ENCODE results near the gene TUBB6. TPM values are rescaled to one million over a fixed set of nuclear protein-coding genes. Genes with fewer than 3 reads are reported as not detected.
A peak's percentile ranks its signal among the peaks of the same experiment; 100 is the strongest.

Gene TUBB6
- total RNA-seq, 2 donors from 2014 or later: 3.7 to 7.3 TPM

DNA sequence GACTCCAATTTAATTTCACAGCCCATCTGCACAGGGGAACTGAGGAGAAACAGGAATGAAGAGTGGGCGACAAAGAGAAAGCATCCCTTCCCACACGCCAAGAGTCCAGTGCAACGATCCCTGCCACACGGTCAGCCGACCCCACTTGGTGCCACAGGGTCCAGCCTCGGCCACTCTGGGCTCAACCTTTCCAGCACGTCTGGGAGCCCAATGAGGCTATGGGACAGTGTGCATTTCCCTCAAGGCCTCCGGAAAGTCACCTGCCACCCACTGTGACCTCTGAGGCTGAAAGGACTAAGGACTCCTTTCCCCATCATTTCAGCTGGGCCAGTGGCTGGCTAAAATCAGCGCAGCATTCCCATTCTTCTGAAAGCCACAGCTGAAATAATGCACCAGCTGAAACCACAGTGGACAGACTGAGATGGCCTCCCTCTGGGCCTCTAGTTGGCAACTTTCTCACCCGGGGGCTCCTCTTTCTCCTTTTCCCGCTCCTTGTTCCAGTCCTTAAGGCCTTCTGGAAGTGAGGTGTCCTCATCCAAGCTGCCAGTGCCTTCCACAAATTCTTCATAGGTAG lies 21.2 kb downstream of the TUBB6 start:
- ATAC-seq (no peak), DNase-seq (ENCODE audit: low spot score) (no peak)
- Mint-ChIP-seq H3K9me3 (no peaks in the 10 kb centered on the region), H3K36me3 (peaks cover 6% of the 10 kb centered on the region), H3K4me1 (ENCODE audit: low read depth in 2 of 2) (peaks cover 5% of the 10 kb centered on the region in 2 donors), H3K27ac (no peak overlapping the region), H3K27me3 (no peaks in the 10 kb centered on the region), H3K4me3 (no peak overlapping the region)

DNA sequence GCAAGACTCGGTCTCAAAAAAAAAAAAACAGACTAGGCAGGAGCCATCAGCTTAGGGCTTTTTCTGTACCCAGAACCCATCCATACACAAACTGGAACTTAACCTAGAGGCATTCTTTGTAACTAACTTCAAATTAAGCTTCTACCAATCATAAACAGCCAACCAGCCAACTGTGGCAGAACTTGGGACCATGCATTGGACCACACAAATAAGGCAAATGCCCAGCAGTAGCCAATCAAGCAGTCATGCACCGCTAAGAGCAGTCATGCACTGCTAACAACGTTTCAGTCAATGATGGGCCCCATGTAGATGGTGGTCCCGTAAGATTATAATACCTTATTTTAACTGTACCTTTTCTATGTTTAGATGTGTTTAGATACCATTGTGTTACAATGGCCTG lies 22.7 kb downstream of the TUBB6 start:
- Mint-ChIP-seq H3K4me1 (ENCODE audit: low read depth in 2 of 2) (peaks cover 5% of the 10 kb centered on the region in 2 donors), H3K4me3 (no peak overlapping the region), H3K27ac (no peak overlapping the region), H3K27me3 (no peaks in the 10 kb centered on the region), H3K9me3 (no peaks in the 10 kb centered on the region), H3K36me3 (peaks cover 17% of the 10 kb centered on the region)
- ATAC-seq (no peak), DNase-seq (ENCODE audit: low spot score) (no peak)

DNA sequence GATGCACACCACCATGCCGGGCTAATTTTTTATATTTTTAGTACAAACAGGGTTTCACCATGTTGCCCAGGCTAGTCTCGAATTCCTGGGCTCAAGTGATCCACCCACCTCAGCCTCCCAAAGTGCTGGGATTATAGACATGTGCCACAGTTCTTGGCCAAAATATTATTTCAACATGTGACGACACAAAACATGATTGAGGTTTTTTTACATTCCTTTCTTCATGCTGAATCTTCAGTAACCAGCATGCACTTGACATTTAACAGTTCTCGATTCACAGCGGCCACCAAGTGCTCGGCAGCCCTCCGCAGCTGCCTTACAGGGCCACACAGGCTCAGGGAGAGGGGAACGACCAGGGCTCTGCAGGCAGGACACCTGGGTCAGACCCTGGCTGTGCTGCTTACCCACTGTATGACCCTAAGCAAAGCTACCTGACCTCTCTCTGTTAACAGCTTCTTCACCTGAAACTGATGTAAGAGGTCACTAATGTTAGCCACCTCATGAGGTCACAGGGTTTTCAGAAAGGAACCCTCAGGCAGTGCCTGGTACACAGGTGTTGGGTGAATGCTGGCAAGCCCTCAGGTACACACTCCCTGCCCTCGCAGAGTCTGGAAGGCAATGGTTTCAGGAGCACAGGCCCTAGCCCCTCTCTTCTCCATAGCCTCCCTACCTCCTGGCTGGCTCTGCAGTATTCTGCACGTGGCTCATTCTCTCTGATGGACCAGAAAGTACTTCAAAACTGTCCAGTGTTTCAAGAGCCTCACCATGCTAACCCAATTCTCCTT lies 25.7 kb downstream of the TUBB6 start:
- no peaks in the 10 kb centered on the region for H3K4me1 Mint-ChIP-seq (ENCODE audit: low read depth in 2 of 2)
- ATAC-seq: peak in 1 of 2 donors; percentile 52

DNA sequence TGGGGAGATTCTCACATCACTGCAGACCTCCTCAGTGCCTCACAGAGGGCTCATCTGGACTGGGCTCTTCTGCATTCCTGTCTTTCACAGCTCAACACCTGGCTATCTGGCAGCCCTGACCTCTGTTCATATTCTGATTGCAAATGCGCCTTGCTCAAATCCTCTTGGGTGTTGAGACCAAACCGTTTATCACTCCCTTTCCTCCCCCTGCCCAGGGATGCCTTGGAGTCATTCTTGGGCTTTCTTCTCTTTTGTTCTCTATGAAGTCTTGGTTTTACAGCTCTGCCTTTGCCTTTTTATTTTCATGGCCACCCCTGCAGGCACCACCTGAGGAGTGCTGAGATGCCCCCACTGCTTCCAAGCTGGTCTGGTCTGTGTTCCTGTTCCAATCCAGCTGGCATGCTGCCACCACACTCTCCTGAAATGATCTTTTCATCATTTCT lies 26.3 kb downstream of the TUBB6 start:
- H3K9me3 Mint-ChIP-seq: no peaks in the 10 kb centered on the region
- peak in 1 of 2 donors; percentile 32 for ATAC-seq
- H3K27ac Mint-ChIP-seq: no peak overlapping the region
- DNase-seq (ENCODE audit: low spot score): no peak
- peaks cover 23% of the 10 kb centered on the region for H3K36me3 Mint-ChIP-seq
- no peaks in the 10 kb centered on the region for H3K27me3 Mint-ChIP-seq
- H3K4me3 Mint-ChIP-seq: no peak overlapping the region
- H3K4me1 Mint-ChIP-seq (ENCODE audit: low read depth in 2 of 2): no peaks in the 10 kb centered on the region

More for the DNA sequence above, 25.7 kb downstream of the TUBB6 start:
- H3K4me3 Mint-ChIP-seq: no peak overlapping the region
- peaks cover 24% of the 10 kb centered on the region for H3K36me3 Mint-ChIP-seq
- H3K27me3 Mint-ChIP-seq: no peaks in the 10 kb centered on the region
- DNase-seq (ENCODE audit: low spot score): no peak
- H3K27ac Mint-ChIP-seq: no peak overlapping the region
- no peaks in the 10 kb centered on the region for H3K9me3 Mint-ChIP-seq

DNA sequence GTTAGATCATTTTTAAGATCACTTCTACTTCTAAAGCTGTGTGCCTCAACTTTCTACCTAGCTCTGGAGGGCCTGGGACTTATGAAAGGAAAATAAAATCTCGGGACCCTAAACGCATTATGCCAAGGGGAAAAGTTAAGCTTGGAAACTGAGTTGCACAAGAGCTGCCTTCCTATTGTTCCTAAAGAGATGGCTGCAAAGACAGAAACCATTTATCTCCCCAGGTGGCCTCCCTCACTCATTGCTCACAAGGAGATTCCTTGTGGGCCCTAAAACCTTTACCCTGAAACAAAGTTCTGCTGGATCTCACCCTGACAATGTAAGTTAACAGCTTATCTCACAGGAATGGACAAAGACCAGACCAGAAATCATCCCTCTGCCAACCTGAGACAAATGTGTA lies 26.8 kb downstream of the TUBB6 start:
- Mint-ChIP-seq H3K4me3 (no peak overlapping the region), H3K9me3 (no peaks in the 10 kb centered on the region), H3K27me3 (no peaks in the 10 kb centered on the region), H3K4me1 (ENCODE audit: low read depth in 2 of 2) (no peaks in the 10 kb centered on the region), H3K36me3 (peaks cover 19% of the 10 kb centered on the region), H3K27ac (no peak overlapping the region)
- no peak for ATAC-seq
- no peak for DNase-seq (ENCODE audit: low spot score)

DNA sequence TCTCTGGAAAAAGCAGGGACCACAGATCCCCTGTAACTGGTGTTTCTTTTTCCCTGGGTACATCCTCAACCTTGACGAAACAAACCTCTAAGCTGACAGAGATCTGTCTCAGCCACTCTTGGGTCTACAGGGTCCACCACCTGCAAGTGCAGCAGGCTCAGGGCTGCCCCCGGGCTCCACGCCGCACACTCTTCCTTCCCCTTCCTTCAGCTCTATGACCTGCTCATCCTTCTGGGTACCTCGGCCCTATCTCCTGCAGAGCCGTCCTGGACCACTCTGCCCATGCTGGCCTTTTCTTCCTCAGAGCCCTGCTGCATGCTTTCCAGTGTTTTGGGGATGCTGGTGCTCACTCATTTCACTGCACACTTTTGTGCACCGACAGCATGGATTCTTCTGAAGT lies 27.5 kb downstream of the TUBB6 start:
- H3K4me1 Mint-ChIP-seq (ENCODE audit: low read depth in 2 of 2): no peaks in the 10 kb centered on the region
- no peak overlapping the region for H3K4me3 Mint-ChIP-seq
- ATAC-seq (no peak), DNase-seq (ENCODE audit: low spot score) (no peak)
- H3K9me3 Mint-ChIP-seq: no peaks in the 10 kb centered on the region
- H3K27ac Mint-ChIP-seq: no peak overlapping the region
- peaks cover 19% of the 10 kb centered on the region for H3K36me3 Mint-ChIP-seq
- H3K27me3 Mint-ChIP-seq: no peaks in the 10 kb centered on the region

DNA sequence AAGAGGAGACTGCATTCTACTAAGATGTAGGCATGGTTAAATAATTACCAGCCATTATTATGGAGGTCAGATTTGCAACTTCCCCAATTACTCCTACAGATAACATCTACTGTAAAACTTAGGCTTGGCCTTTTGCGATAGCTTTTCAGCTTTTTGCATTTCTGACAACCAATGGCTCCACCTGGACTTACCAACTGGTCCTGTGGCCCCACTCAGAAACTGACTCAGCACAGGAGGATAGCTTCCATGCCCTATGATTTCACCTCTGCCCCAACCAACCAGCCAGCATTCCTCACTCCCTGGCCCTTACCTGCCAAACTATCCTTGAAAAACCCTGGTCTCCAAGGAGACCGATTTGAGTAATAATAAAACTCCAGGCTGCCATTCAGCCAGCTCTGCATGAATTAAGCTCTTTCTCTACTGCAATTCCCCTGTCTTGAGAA lies 28.2 kb downstream of the TUBB6 start:
- H3K9me3 Mint-ChIP-seq: no peaks in the 10 kb centered on the region

DNA sequence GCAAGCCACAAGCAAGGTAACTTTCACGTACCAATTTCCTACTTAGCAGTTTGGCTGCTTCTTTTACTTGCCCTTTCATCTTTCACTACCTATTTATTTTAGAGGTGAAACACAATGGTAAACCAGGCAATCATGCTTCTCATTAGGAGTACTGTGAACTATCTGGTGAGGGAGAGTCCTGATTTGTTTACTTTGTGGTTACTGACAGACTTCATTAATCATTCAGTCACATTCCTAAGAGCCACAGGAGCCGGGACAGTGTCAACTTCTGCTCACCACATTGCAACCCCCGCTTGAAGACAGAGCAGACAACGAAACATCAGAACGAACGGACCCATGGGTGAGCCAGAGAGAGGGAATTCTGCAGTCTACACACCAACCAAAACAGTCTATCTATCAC lies 28.8 kb downstream of the TUBB6 start:
- Mint-ChIP-seq H3K9me3 (no peaks in the 10 kb centered on the region), H3K27ac (no peak overlapping the region), H3K4me1 (ENCODE audit: low read depth in 2 of 2) (no peaks in the 10 kb centered on the region), H3K36me3 (peaks cover 21% of the 10 kb centered on the region), H3K4me3 (no peak overlapping the region), H3K27me3 (no peaks in the 10 kb centered on the region)
- ATAC-seq (no peak), DNase-seq (ENCODE audit: low spot score) (no peak)

More for the DNA sequence above, 28.2 kb downstream of the TUBB6 start:
- ATAC-seq: no peak
- H3K27me3 Mint-ChIP-seq: no peaks in the 10 kb centered on the region
- H3K4me1 Mint-ChIP-seq (ENCODE audit: low read depth in 2 of 2): no peaks in the 10 kb centered on the region
- H3K4me3 Mint-ChIP-seq: no peak overlapping the region
- H3K36me3 Mint-ChIP-seq: peaks cover 19% of the 10 kb centered on the region
- H3K27ac Mint-ChIP-seq: no peak overlapping the region
- no peak for DNase-seq (ENCODE audit: low spot score)

DNA sequence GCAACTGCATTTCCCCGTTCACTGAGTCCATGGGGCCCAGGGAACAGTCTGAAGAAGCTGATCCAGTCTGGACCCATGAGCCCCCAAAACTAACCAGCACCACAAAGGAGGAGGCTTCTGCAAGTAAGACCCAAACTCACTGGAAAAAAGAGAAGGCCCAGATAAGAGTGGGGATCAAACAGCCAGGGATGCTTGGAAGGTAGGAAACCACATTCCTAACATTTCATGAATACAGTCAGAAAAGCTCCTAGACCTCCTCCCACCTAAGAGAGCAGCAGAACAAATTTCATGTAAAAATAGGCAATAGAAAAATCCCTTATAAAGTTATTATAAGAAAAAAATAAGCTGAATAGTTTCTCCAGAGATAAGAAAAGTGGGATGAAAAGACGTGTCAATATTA lies 30.3 kb downstream of the TUBB6 start:
- H3K27me3 Mint-ChIP-seq: no peaks in the 10 kb centered on the region
- no peaks in the 10 kb centered on the region for H3K9me3 Mint-ChIP-seq
- DNase-seq (ENCODE audit: low spot score): no peak

DNA sequence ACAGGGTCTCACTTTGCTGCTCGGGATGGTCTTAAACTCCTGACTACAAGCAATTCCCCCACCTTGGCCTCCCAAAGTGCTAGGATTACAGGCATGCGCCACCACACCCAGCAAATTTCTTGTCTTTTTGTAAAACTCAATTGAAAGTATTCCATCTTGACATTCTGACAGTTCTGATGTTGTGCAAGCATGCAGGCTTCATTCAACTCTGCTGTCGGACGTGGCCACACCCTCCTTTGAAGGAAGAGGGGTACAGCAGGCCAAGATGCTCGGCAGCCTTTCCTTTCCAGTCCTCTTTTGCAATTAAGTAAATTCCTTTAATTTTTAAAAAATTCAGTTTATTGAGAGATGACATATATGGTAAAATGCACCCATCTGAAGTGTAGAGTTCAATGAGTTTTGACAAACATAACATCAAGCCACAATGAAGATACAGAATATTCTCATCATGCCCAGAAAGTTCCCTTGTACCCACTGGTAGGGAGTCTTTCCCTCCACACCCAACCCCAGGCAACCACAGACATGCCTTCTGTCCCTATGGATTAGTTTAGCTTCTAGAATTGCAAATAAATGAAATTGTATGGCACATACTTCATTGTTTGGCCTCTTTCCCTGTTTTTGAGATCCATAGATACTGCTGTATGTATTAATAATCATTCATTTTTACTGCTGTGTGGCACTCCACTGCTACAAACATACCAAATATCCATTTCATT lies 33.1 kb downstream of the TUBB6 start:
- Mint-ChIP-seq H3K27ac (no peak overlapping the region), H3K4me1 (ENCODE audit: low read depth in 2 of 2) (peaks cover 0 to 2% of the 10 kb centered on the region in 2 donors)

More for the DNA sequence above, 30.3 kb downstream of the TUBB6 start:
- no peak overlapping the region for H3K27ac Mint-ChIP-seq
- peaks cover 36% of the 10 kb centered on the region for H3K36me3 Mint-ChIP-seq
- ATAC-seq: no peak
- H3K4me1 Mint-ChIP-seq (ENCODE audit: low read depth in 2 of 2): no peaks in the 10 kb centered on the region
- no peak overlapping the region for H3K4me3 Mint-ChIP-seq

DNA sequence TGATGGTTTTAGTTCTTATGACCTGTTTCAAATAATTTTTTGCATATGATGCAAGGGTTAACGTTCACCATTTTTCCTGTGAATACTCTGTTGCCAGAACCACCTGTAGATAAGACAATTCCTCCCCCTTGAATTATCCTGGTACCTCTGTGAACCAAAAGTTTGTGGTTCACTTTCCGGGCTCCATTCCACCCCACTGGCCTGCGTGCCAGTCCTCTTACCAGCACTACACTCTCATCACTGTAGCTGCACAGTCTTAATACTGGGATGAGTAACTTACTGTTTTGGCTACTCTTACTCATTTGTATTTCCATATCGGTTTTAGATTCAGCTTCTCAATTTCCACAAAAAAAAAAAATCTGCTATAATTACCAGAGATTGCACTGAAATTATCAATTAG lies 34.6 kb downstream of the TUBB6 start:
- no peaks in the 10 kb centered on the region for H3K9me3 Mint-ChIP-seq
- DNase-seq (ENCODE audit: low spot score) (no peak), ATAC-seq (no peak)
- H3K27ac Mint-ChIP-seq: no peak overlapping the region
- peaks cover 0 to 5% of the 10 kb centered on the region in 2 donors for H3K4me1 Mint-ChIP-seq (ENCODE audit: low read depth in 2 of 2)
- H3K4me3 Mint-ChIP-seq: no peak overlapping the region
- no peaks in the 10 kb centered on the region for H3K27me3 Mint-ChIP-seq
- H3K36me3 Mint-ChIP-seq: peaks cover 31% of the 10 kb centered on the region

More for the DNA sequence above, 33.1 kb downstream of the TUBB6 start:
- Mint-ChIP-seq H3K27me3 (no peaks in the 10 kb centered on the region), H3K36me3 (peaks cover 32% of the 10 kb centered on the region), H3K4me3 (no peak overlapping the region), H3K9me3 (no peaks in the 10 kb centered on the region)
- ATAC-seq: no peak
- DNase-seq (ENCODE audit: low spot score): no peak

DNA sequence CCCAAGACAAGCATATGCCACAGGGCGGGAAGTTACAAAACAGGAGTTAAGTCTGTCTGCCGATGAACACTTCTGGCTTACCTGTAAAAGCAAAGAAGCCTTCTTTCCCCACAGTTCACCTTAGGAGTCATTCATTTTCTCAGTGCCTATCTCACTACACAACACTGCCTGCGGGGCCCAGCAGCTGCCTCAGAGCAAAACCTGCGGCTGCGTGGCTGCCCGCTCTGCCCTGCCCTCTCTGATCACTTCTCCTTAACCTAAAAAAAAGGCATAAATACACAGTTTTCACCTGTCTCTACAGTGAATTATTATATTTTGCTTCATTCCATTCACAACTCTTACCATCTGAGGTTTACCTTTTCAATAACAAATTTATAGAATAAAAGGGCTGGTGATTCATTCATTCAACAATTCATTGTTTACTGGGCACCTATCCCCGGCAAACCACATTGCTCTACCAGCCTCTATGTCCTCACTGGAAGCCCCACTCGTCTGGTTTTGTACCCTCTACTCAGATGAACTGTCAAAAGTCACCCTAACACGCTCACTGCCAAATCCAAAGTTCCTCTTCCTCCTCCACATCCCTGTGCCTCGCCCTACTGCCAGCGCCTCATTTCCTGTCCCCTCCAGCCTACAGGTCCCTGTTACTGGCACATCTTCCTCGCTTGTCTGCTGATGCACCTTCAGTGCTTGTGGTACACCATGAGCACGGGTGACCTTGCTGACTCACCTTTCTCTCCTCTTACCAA lies 37.6 kb downstream of the TUBB6 start:
- Mint-ChIP-seq H3K4me1 (ENCODE audit: low read depth in 2 of 2) (peaks cover 0 to 5% of the 10 kb centered on the region in 2 donors), H3K27ac (no peak overlapping the region), H3K4me3 (no peak overlapping the region), H3K9me3 (no peaks in the 10 kb centered on the region), H3K36me3 (peaks cover 40% of the 10 kb centered on the region), H3K27me3 (no peaks in the 10 kb centered on the region)
- ATAC-seq (no peak), DNase-seq (ENCODE audit: low spot score) (no peak)

DNA sequence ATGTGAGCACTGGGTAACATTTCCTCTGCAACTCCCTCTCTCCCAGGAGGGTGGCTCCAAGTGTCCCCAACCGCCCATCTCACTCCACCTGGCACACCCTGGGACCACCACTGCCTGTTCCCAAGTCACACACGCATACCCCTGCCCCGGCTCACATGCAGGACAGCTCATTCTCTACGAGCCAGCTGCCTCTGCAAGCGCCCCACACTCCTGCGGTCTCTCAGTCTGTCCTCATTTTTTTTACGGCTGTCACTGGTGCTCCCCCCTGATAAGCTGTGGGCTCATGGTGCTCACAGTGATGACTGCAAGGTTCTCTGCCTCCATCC lies 38.2 kb downstream of the TUBB6 start:
- no peak overlapping the region for H3K27ac Mint-ChIP-seq
- peaks cover 40% of the 10 kb centered on the region for H3K36me3 Mint-ChIP-seq
- H3K9me3 Mint-ChIP-seq: no peaks in the 10 kb centered on the region
- no peaks in the 10 kb centered on the region for H3K27me3 Mint-ChIP-seq
- DNase-seq (ENCODE audit: low spot score) (no peak), ATAC-seq (no peak)
- peaks cover 0 to 5% of the 10 kb centered on the region in 2 donors for H3K4me1 Mint-ChIP-seq (ENCODE audit: low read depth in 2 of 2)
- no peak overlapping the region for H3K4me3 Mint-ChIP-seq

Measured in natural killer cell treated with Interleukin-12 subunit alpha and Interleukin-12 subunit beta and Interleukin-15 and Interleukin-18, amount 100 ng/mL, for 72 hours (primary cell).